Skeletal muscle satellite cell (primary cell): Measurements from ENCODE around the gene CIAO1. TPM values are rescaled to one million over a fixed set of nuclear protein-coding genes. Genes with fewer than 3 reads are reported as not detected.
"Not testable (repeated sequence)": the region's sequence is repeated elsewhere in the genome, so short reads cannot be mapped to it uniquely, and the experiment has no call there.

Source experiments
- H3K27me3 ChIP-seq: 2 replicates; pipeline ENCODE4 v1.7.0; 2013; ENCODE audit warnings: low read length; ENCODE audit not compliant: control insufficient read depth, insufficient read depth
- H3K36me3 ChIP-seq: 2 replicates; pipeline ENCODE4 v1.7.0; 2013; ENCODE audit warnings: mild to moderate bottlenecking, control low read depth, low read length; ENCODE audit not compliant: insufficient read depth
- H3K4me1 ChIP-seq: 2 replicates; pipeline ENCODE4 v1.7.0; 2013; ENCODE audit warnings: low read length; ENCODE audit not compliant: control insufficient read depth, insufficient read depth
- H3K4me2 ChIP-seq: 2 replicates; pipeline ENCODE4 v1.7.0; 2013; ENCODE audit warnings: mild to moderate bottlenecking, low read length
- H3K4me3 ChIP-seq: 2 replicates; pipeline ENCODE4 v1.7.0; 2013; ENCODE audit warnings: low read length
- H3K9ac ChIP-seq: 2 replicates; pipeline ENCODE4 v1.7.0; 2013; ENCODE audit warnings: mild to moderate bottlenecking, low read depth, low read length, moderate library complexity
- H3K9me3 ChIP-seq: replicated peaks from 2 replicates; pipeline ENCODE4 v1.7.0; 2013; ENCODE audit warnings: mild to moderate bottlenecking, control low read depth, low read length
- total RNA-seq: library from RNA; depleted of rRNA; stranded (reverse); fragments of >200 nt; gene quantifications from 2 replicates; pipeline ENCODE4 v1.2.3, GENCODE V29; 2012; rRNA removed

CIAO1 gene
- total RNA-seq: 142 and 170 TPM in 2 replicates

- Histone ChIP-seq H3K27me3 (no peaks in the 10 kb centered on the region), H3K36me3 (peaks cover 28% of the 10 kb centered on the region), H3K9ac (peak within 1 kb of the TSS; percentile 98), H3K9me3 (no peaks in the 10 kb centered on the region), H3K4me1 (peaks cover 39% of the 10 kb centered on the region), H3K4me3 (peak within 1 kb of the TSS; percentile 85), H3K4me2 (peak within 1 kb of the TSS; percentile 96)
These were observed at the start of gene CIAO1, which contains the start of gene TMEM127 for GRCh38 chr2:96265840-96266679. Gene CIAO1 (plus strand): TSS chr2:96266225. CDS start chr2:96266351, 126 bp downstream. Gene TMEM127 (minus strand): TSS chr2:96265997. CDS start chr2:96265381, 616 bp downstream.

GRCh38 chr2:96218508-96219131 is 47.4 kb upstream of the CIAO1 start:
- no peaks in the 10 kb centered on the region for H3K4me1 ChIP-seq
- H3K9me3 ChIP-seq: no peaks in the 10 kb centered on the region
- H3K27me3 ChIP-seq: no peaks in the 10 kb centered on the region
- H3K36me3 ChIP-seq: no peaks in the 10 kb centered on the region
- no peak overlapping the region for H3K4me3 ChIP-seq
- H3K9ac ChIP-seq: no peak overlapping the region
- no peak overlapping the region for H3K4me2 ChIP-seq

- H3K4me3 ChIP-seq, H3K27me3 ChIP-seq, H3K9me3 ChIP-seq, H3K9ac ChIP-seq, H3K4me1 ChIP-seq, H3K36me3 ChIP-seq, H3K4me2 ChIP-seq: not testable (repeated sequence)
These were observed 46.1 kb upstream of the CIAO1 start for GRCh38 chr2:96219959-96220358.

GRCh38 chr2:96221106-96221505 is 44.9 kb upstream of the CIAO1 start:
- not testable (repeated sequence) for H3K4me2 ChIP-seq, H3K4me3 ChIP-seq, H3K4me1 ChIP-seq, H3K27me3 ChIP-seq, H3K9me3 ChIP-seq, H3K9ac ChIP-seq, H3K36me3 ChIP-seq

- no peak overlapping the region for H3K9ac ChIP-seq
- no peaks in the 10 kb centered on the region for H3K36me3 ChIP-seq
- no peaks in the 10 kb centered on the region for H3K9me3 ChIP-seq
- H3K4me1 ChIP-seq: no peaks in the 10 kb centered on the region
- H3K27me3 ChIP-seq: no peaks in the 10 kb centered on the region
- H3K4me3 ChIP-seq: no peak overlapping the region
- H3K4me2 ChIP-seq: no peak overlapping the region
These were observed 41.0 kb upstream of the CIAO1 start for GRCh38 chr2:96225016-96225533.

GRCh38 chr2:96231316-96231715 is 34.7 kb upstream of the CIAO1 start:
- H3K4me1 ChIP-seq: no peaks in the 10 kb centered on the region
- no peak overlapping the region for H3K9ac ChIP-seq
- no peak overlapping the region for H3K4me2 ChIP-seq
- no peaks in the 10 kb centered on the region for H3K36me3 ChIP-seq
- H3K9me3 ChIP-seq: no peaks in the 10 kb centered on the region
- H3K27me3 ChIP-seq: no peaks in the 10 kb centered on the region
- no peak overlapping the region for H3K4me3 ChIP-seq

GRCh38 chr2:96233436-96233835 is 32.6 kb upstream of the CIAO1 start:
- no peak overlapping the region for H3K9ac ChIP-seq
- H3K4me2 ChIP-seq: no peak overlapping the region
- no peaks in the 10 kb centered on the region for H3K27me3 ChIP-seq
- H3K4me1 ChIP-seq: no peaks in the 10 kb centered on the region
- no peaks in the 10 kb centered on the region for H3K36me3 ChIP-seq
- H3K4me3 ChIP-seq: no peak overlapping the region
- H3K9me3 ChIP-seq: no peaks in the 10 kb centered on the region

- Histone ChIP-seq H3K4me3 (no peak overlapping the region), H3K9ac (no peak overlapping the region), H3K36me3 (no peaks in the 10 kb centered on the region), H3K9me3 (no peaks in the 10 kb centered on the region), H3K27me3 (no peaks in the 10 kb centered on the region), H3K4me1 (no peaks in the 10 kb centered on the region), H3K4me2 (no peak overlapping the region)
These were observed 32.1 kb upstream of the CIAO1 start for GRCh38 chr2:96233880-96234316.

- Histone ChIP-seq H3K4me2 (no peak overlapping the region), H3K27me3 (no peaks in the 10 kb centered on the region), H3K36me3 (no peaks in the 10 kb centered on the region), H3K9ac (no peak overlapping the region), H3K9me3 (no peaks in the 10 kb centered on the region), H3K4me3 (no peak overlapping the region), H3K4me1 (peaks cover 3% of the 10 kb centered on the region)
These were observed 29.1 kb upstream of the CIAO1 start for GRCh38 chr2:96236882-96237281.

- Histone ChIP-seq H3K27me3 (no peaks in the 10 kb centered on the region), H3K36me3 (no peaks in the 10 kb centered on the region), H3K4me3 (no peak overlapping the region), H3K4me2 (no peak overlapping the region), H3K9me3 (no peaks in the 10 kb centered on the region), H3K9ac (no peak overlapping the region), H3K4me1 (peaks cover 11% of the 10 kb centered on the region)
These were observed 27.8 kb upstream of the CIAO1 start for GRCh38 chr2:96238266-96238665.

- no peak overlapping the region for H3K4me2 ChIP-seq
- no peaks in the 10 kb centered on the region for H3K27me3 ChIP-seq
- H3K9me3 ChIP-seq: no peaks in the 10 kb centered on the region
- peaks cover 11% of the 10 kb centered on the region for H3K4me1 ChIP-seq
- H3K36me3 ChIP-seq: no peaks in the 10 kb centered on the region
- H3K4me3 ChIP-seq: no peak overlapping the region
- no peak overlapping the region for H3K9ac ChIP-seq
These were observed 26.9 kb upstream of the CIAO1 start for GRCh38 chr2:96239091-96239490.
